ENCODE results near the gene HLA-C.

DNA sequence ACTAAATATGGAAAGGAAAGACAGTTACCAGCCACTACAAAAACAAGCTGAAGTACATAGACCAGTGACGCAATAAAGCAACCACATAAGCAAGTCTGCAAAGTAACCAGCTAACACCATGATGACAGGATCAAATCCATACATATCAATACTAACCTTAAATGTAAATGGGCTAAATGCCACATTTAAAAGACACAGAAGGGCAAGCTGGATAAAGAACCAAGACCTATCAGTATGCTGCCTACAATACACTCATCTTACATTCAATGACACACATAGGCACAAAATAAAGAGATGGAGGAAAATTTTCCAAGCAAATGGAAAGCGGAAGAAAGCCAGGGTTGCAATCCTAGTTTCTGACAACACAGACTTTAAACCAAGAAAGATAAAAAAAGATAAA is 24.1 kb downstream of the HLA-C start:
- TF ChIP-seq, protein P1, sequence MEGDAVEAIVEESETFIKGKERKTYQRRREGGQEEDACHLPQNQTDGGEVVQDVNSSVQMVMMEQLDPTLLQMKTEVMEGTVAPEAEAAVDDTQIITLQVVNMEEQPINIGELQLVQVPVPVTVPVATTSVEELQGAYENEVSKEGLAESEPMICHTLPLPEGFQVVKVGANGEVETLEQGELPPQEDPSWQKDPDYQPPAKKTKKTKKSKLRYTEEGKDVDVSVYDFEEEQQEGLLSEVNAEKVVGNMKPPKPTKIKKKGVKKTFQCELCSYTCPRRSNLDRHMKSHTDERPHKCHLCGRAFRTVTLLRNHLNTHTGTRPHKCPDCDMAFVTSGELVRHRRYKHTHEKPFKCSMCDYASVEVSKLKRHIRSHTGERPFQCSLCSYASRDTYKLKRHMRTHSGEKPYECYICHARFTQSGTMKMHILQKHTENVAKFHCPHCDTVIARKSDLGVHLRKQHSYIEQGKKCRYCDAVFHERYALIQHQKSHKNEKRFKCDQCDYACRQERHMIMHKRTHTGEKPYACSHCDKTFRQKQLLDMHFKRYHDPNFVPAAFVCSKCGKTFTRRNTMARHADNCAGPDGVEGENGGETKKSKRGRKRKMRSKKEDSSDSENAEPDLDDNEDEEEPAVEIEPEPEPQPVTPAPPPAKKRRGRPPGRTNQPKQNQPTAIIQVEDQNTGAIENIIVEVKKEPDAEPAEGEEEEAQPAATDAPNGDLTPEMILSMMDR (IDR thresholded peaks at IDR 0.05): no peak
- TF ChIP-seq POLR2AphosphoS5 (IDR thresholded peaks at IDR 0.05; ENCODE audit: low read depth, low read length): no peak
- TF ChIP-seq TCF7L2 (IDR thresholded peaks at IDR 0.05; ENCODE audit: low read depth, low read length): no peak
- TF ChIP-seq, protein P2, sequence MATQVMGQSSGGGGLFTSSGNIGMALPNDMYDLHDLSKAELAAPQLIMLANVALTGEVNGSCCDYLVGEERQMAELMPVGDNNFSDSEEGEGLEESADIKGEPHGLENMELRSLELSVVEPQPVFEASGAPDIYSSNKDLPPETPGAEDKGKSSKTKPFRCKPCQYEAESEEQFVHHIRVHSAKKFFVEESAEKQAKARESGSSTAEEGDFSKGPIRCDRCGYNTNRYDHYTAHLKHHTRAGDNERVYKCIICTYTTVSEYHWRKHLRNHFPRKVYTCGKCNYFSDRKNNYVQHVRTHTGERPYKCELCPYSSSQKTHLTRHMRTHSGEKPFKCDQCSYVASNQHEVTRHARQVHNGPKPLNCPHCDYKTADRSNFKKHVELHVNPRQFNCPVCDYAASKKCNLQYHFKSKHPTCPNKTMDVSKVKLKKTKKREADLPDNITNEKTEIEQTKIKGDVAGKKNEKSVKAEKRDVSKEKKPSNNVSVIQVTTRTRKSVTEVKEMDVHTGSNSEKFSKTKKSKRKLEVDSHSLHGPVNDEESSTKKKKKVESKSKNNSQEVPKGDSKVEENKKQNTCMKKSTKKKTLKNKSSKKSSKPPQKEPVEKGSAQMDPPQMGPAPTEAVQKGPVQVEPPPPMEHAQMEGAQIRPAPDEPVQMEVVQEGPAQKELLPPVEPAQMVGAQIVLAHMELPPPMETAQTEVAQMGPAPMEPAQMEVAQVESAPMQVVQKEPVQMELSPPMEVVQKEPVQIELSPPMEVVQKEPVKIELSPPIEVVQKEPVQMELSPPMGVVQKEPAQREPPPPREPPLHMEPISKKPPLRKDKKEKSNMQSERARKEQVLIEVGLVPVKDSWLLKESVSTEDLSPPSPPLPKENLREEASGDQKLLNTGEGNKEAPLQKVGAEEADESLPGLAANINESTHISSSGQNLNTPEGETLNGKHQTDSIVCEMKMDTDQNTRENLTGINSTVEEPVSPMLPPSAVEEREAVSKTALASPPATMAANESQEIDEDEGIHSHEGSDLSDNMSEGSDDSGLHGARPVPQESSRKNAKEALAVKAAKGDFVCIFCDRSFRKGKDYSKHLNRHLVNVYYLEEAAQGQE (IDR thresholded peaks at IDR 0.05; ENCODE audit: insufficient read depth in 1 of 2, low read depth in 2 of 2, low read length in 1 of 2): no peak
- TF ChIP-seq SIN3A (IDR thresholded peaks at IDR 0.05; ENCODE audit: borderline replicate concordance, insufficient read depth, low read depth, low read length): no peak

Data from Panc1 (cell line).